Neural cell (in vitro differentiated cells): ENCODE results near the gene TENT4B. TPM values are rescaled to one million over a fixed set of nuclear protein-coding genes. Genes with fewer than 3 reads are reported as not detected.

Experiments
- H2AFZ ChIP-seq: fragments of 200-600, 300-800 bp; sonication (generic), shearing (Covaris generic); 2 replicates; pipeline ENCODE4 v1.6.0; 2014; ENCODE audit warnings: low read depth, mild to moderate bottlenecking, antibody characterized with exemption, low read length, moderate library complexity
- H3F3A ChIP-seq: fragments of 200-600 bp; shearing (Covaris generic); 2 replicates; pipeline ENCODE4 v1.6.1; 2016; ENCODE audit warnings: mild to moderate bottlenecking, moderate library complexity, mixed read lengths, antibody characterized with exemption, low read length; ENCODE audit not compliant: insufficient read depth, poor library complexity, severe bottlenecking
- H3K27ac ChIP-seq: fragments of 200-600, 300-800 bp; sonication (generic), shearing (Covaris generic); 2 replicates; pipeline ENCODE4 v1.5.1; 2014; ENCODE audit warnings: mild to moderate bottlenecking, low read length, moderate library complexity
- H3K27me3 ChIP-seq: fragments of 300-800, 200-600 bp; sonication (generic), shearing (Covaris generic); 2 replicates; pipeline ENCODE4 v1.6.0; 2014; ENCODE audit warnings: mild to moderate bottlenecking, low read depth, low read length, moderate library complexity; ENCODE audit not compliant: insufficient read depth
- H3K36me3 ChIP-seq: fragments of 300-800, 200-600 bp; sonication (generic), shearing (Covaris generic); 2 replicates; pipeline ENCODE4 v1.5.1; 2014; ENCODE audit warnings: mild to moderate bottlenecking, antibody characterized with exemption, low read length, moderate library complexity; ENCODE audit not compliant: insufficient read depth
- H3K4me2 ChIP-seq: fragments of 300-800, 200-600 bp; sonication (generic), shearing (Covaris generic); 2 replicates; pipeline ENCODE4 v1.6.0; 2014; ENCODE audit warnings: mild to moderate bottlenecking, low read length
- H3K4me3 ChIP-seq: fragments of 300-800, 200-600 bp; sonication (generic), shearing (Covaris generic); 2 replicates; pipeline ENCODE4 v1.5.1; 2014; ENCODE audit warnings: mild to moderate bottlenecking, low read length, moderate library complexity
- H3K79me2 ChIP-seq: fragments of 200-600 bp; shearing (Covaris generic); replicated peaks from 2 replicates; pipeline ENCODE4 v1.6.0; 2014; ENCODE audit warnings: mild to moderate bottlenecking, low read length, moderate library complexity; ENCODE audit not compliant: insufficient read depth
- H3K9ac ChIP-seq: fragments of 300-800, 200-600 bp; sonication (generic), shearing (Covaris generic); 2 replicates; pipeline ENCODE4 v1.6.1; 2016; ENCODE audit warnings: mild to moderate bottlenecking, low read length, mixed read lengths
- H3K9me2 ChIP-seq: fragments of 200-600 bp; shearing (Covaris generic); 2 replicates; pipeline ENCODE4 v1.6.1; 2016; ENCODE audit warnings: mild to moderate bottlenecking, low read length, mixed read lengths; ENCODE audit not compliant: insufficient read depth
- H3K9me3 ChIP-seq: fragments of 200-600, 300-800 bp; sonication (generic), shearing (Covaris generic); 2 replicates; pipeline ENCODE4 v1.6.1; 2016; ENCODE audit warnings: mild to moderate bottlenecking, mixed run types, low read length, moderate library complexity, mixed read lengths
- H4K20me1 ChIP-seq: fragments of 200-600 bp; shearing (Covaris generic); 2 replicates; pipeline ENCODE4 v1.6.1; 2016; ENCODE audit warnings: mild to moderate bottlenecking, mixed run types; ENCODE audit not compliant: insufficient read depth
- EP300 ChIP-seq: fragments of 450-650 bp; conservative IDR thresholded peaks from 2 replicates; pipeline ENCODE4 v1.6.1; 2014; ENCODE audit warnings: antibody characterized with exemption, mild to moderate bottlenecking, moderate library complexity; ENCODE audit not compliant: poor library complexity, severe bottlenecking
- EZH2 ChIP-seq: fragments of 200-600, 300-800 bp; shearing (Covaris generic), sonication (generic); IDR thresholded peaks from 2 replicates; pipeline ENCODE4 v1.6.1; 2014; ENCODE audit warnings: antibody characterized with exemption, low read length, borderline replicate concordance, mild to moderate bottlenecking; ENCODE audit not compliant: insufficient read depth, poor library complexity, severe bottlenecking
- MXI1 ChIP-seq: fragments of 450-650 bp; conservative IDR thresholded peaks from 2 replicates; pipeline ENCODE4 v1.6.1; 2014; ENCODE audit warnings: antibody characterized with exemption, mild to moderate bottlenecking; ENCODE audit not compliant: poor library complexity, severe bottlenecking
- POLR2AphosphoS5 ChIP-seq: IDR thresholded peaks from 2 replicates; pipeline ENCODE4 v1.6.1; 2012
- RAD21 ChIP-seq: fragments of 450-650 bp; conservative IDR thresholded peaks from 2 replicates; pipeline ENCODE4 v1.6.1; 2014; ENCODE audit warnings: antibody characterized with exemption, mild to moderate bottlenecking, moderate library complexity
- SMC3 ChIP-seq: fragments of 450-650 bp; conservative IDR thresholded peaks from 2 replicates; pipeline ENCODE4 v1.6.1; 2014; ENCODE audit warnings: antibody characterized with exemption, mild to moderate bottlenecking, moderate library complexity; ENCODE audit not compliant: poor library complexity
- TAF1 ChIP-seq: IDR thresholded peaks from 2 replicates; pipeline ENCODE4 v1.6.1; 2012; ENCODE audit warnings: low read depth
- polyA plus RNA-seq: library from polyadenylated mRNA; depleted of rRNA; stranded (reverse); fragments of >200 nt; gene quantifications from 2 replicates; pipeline ENCODE4 v1.2.3, GENCODE V29; 2014
- TF ChIP-seq, protein P1 (sequence below): IDR thresholded peaks from 2 replicates; pipeline ENCODE4 v1.6.1; 2012; ENCODE audit warnings: borderline replicate concordance
- TF ChIP-seq, protein P2 (sequence below): fragments of 450-650 bp; IDR thresholded peaks from 2 replicates; pipeline ENCODE4 v1.5.1; 2014; ENCODE audit warnings: antibody characterized with exemption, mild to moderate bottlenecking, moderate library complexity; ENCODE audit not compliant: poor library complexity, severe bottlenecking

The TENT4B gene
- polyA plus RNA-seq, 1 donor from 2014 or later, result 16.9 TPM

DNA sequence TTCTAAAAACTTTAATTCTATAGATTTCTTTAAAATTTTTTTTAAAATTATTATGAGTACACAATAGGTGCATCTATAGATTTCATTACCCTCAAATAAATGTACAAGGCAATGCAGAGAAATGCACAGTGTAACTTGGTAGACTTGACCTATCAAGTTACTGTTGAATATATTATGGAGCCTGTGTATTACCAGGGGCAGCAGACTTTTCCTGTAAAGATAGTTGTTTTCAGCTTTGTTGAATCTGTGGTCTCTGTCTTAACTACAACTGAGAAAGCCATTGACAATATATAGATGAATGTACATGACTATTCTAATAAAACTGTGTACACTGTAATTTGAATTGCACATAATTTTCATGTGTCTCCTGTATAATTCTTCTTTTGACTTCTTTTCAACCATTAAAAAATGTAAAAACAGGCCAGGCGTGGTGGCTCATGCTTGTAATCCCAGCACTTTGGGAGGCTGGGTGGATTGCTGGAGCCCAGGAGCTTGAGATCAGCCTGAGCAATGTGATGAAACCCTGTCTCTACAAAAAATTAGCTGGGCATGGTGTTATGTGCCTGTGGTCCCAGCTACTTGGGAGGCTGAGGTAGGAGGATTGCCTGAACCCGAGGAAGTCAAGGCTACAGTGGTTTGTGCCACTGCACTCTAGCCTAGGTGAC is 39.4 kb downstream of the TENT4B start:
- no peaks in the 10 kb centered on the region for H3K9me2 ChIP-seq
- no peaks in the 10 kb centered on the region for H3K79me2 ChIP-seq
- H2AFZ ChIP-seq, result no peak overlapping the region
- no peak overlapping the region for H3K9ac ChIP-seq
- H3F3A ChIP-seq, result no peaks in the 10 kb centered on the region
- H3K4me2 ChIP-seq, result no peak overlapping the region
- H3K9me3 ChIP-seq, result no peaks in the 10 kb centered on the region
- no peaks in the 10 kb centered on the region for H3K36me3 ChIP-seq
- H3K27me3 ChIP-seq, result no peaks in the 10 kb centered on the region
- TF ChIP-seq EP300 (no peak), TAF1 (no peak), RAD21 (no peak), POLR2AphosphoS5 (no peak), SMC3 (no peak), EZH2 (no peak), MXI1 (no peak)
- TF ChIP-seq, protein P1, sequence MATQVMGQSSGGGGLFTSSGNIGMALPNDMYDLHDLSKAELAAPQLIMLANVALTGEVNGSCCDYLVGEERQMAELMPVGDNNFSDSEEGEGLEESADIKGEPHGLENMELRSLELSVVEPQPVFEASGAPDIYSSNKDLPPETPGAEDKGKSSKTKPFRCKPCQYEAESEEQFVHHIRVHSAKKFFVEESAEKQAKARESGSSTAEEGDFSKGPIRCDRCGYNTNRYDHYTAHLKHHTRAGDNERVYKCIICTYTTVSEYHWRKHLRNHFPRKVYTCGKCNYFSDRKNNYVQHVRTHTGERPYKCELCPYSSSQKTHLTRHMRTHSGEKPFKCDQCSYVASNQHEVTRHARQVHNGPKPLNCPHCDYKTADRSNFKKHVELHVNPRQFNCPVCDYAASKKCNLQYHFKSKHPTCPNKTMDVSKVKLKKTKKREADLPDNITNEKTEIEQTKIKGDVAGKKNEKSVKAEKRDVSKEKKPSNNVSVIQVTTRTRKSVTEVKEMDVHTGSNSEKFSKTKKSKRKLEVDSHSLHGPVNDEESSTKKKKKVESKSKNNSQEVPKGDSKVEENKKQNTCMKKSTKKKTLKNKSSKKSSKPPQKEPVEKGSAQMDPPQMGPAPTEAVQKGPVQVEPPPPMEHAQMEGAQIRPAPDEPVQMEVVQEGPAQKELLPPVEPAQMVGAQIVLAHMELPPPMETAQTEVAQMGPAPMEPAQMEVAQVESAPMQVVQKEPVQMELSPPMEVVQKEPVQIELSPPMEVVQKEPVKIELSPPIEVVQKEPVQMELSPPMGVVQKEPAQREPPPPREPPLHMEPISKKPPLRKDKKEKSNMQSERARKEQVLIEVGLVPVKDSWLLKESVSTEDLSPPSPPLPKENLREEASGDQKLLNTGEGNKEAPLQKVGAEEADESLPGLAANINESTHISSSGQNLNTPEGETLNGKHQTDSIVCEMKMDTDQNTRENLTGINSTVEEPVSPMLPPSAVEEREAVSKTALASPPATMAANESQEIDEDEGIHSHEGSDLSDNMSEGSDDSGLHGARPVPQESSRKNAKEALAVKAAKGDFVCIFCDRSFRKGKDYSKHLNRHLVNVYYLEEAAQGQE, result no peak
- TF ChIP-seq, protein P2, sequence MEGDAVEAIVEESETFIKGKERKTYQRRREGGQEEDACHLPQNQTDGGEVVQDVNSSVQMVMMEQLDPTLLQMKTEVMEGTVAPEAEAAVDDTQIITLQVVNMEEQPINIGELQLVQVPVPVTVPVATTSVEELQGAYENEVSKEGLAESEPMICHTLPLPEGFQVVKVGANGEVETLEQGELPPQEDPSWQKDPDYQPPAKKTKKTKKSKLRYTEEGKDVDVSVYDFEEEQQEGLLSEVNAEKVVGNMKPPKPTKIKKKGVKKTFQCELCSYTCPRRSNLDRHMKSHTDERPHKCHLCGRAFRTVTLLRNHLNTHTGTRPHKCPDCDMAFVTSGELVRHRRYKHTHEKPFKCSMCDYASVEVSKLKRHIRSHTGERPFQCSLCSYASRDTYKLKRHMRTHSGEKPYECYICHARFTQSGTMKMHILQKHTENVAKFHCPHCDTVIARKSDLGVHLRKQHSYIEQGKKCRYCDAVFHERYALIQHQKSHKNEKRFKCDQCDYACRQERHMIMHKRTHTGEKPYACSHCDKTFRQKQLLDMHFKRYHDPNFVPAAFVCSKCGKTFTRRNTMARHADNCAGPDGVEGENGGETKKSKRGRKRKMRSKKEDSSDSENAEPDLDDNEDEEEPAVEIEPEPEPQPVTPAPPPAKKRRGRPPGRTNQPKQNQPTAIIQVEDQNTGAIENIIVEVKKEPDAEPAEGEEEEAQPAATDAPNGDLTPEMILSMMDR, result no peak
- H3K4me3 ChIP-seq, result no peak overlapping the region
- H4K20me1 ChIP-seq, result no peaks in the 10 kb centered on the region
- no peak overlapping the region for H3K27ac ChIP-seq

GRCh38 chr16:50193594-50193993 is 40.5 kb downstream of the TENT4B start:
- H3K9me2 ChIP-seq, result no peaks in the 10 kb centered on the region
- H2AFZ ChIP-seq, result no peak overlapping the region
- TF ChIP-seq POLR2AphosphoS5 (no peak), TAF1 (no peak), EP300 (no peak), RAD21 (no peak), EZH2 (no peak), MXI1 (no peak), SMC3 (no peak)
- TF ChIP-seq, protein P1, result no peak
- TF ChIP-seq, protein P2, result no peak
- no peaks in the 10 kb centered on the region for H3K27me3 ChIP-seq
- peaks cover under 1% of the 10 kb centered on the region for H3K79me2 ChIP-seq
- no peak overlapping the region for H3K9ac ChIP-seq
- H3K9me3 ChIP-seq, result no peaks in the 10 kb centered on the region
- H4K20me1 ChIP-seq, result no peaks in the 10 kb centered on the region
- no peaks in the 10 kb centered on the region for H3F3A ChIP-seq
- no peak overlapping the region for H3K4me2 ChIP-seq
- no peak overlapping the region for H3K4me3 ChIP-seq
- H3K27ac ChIP-seq, result no peak overlapping the region
- H3K36me3 ChIP-seq, result no peaks in the 10 kb centered on the region
